ENCODE data around the gene CD164L2. TPM values are rescaled to one million over a fixed set of nuclear protein-coding genes. Genes with fewer than 3 reads are reported as not detected.

CD164L2 gene
- total RNA-seq, 2 donors from 2014 or later, result not detected

DNA sequence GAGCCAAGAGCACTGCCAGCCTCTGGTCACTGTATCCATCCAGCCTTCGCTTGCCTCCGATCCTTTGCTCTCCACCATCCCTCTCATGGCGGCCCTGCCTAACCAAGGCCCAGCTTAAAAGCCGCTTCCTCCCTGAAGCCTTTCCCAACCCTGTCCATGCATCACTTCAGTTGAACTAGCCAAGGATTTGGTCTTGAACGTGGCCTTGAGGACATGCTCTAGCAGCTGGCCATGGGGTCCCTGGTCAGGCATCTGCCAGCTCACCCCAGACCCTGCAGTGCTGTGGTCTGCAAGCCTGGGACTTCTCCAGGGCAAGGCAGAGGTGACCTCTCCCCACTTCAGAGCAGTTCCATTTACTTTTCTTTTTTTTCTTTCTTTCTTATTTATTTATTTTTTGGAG is 46.4 kb downstream of the CD164L2 start:
- H3K27ac Mint-ChIP-seq, result peak overlapping the region; percentile 75
- H3K9me3 ChIP-seq (ENCODE audit: control insufficient read depth, low read length, poor library complexity, severe bottlenecking), result no peaks in the 10 kb centered on the region
- no peak for ATAC-seq

DNA sequence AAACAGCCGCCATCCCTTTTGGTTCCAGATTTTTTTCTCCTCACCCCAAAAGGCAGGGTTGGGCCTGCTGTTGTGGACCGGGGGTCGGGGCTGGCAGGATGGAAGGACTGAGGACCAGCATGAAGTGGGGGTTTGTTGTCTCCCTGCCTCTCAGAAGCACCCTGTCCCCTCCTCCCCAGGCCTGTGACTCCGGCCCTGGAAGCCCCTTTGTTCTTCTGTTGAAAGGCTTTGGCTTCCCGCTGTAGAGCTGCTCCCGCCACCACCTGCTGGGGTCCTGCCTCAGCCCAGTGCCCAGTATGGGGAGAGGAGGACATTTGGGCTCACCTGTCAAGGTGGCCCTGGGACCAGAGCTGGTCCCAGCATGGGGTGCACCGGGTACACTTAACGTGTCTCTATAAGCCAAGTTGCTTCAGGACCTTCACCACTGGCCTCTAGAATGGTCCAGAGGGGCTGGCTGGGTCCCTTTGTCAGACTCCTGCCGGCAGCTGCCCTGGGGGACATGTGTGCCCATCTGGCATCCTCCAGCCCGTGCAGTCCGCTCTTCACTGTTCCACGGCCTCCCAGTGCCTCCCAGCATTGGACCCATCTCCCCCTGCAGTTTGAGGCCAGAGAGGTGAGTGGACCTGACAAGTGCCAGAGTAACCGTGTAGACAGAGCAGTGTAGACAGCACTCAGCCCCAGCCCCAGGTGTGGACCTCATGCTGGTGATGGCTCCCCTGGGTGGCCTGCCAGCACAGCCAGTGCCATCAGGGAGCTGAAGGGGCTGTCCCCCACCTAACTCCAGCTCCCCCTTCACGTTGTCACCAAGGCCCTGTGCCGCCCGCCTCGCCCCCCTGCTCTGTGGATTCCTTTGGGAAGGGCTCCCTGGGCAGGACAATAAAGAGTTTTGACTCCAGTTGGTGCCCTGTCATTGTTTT is 47.4 kb downstream of the CD164L2 start:
- DNase-seq (no peak), ATAC-seq (no peak)
- no peaks in the 10 kb centered on the region for H3K36me3 Mint-ChIP-seq (ENCODE audit: low read depth)
- no peaks in the 10 kb centered on the region for H3K27me3 Mint-ChIP-seq
- peaks cover 29% of the 10 kb centered on the region for H3K4me1 Mint-ChIP-seq
- H3K27ac Mint-ChIP-seq, result no peak overlapping the region
- no peak overlapping the region for H3K4me3 Mint-ChIP-seq
- H3K9me3 ChIP-seq (ENCODE audit: control insufficient read depth, low read length, poor library complexity, severe bottlenecking), result no peaks in the 10 kb centered on the region

More for the DNA sequence above, 46.4 kb downstream of the CD164L2 start:
- Mint-ChIP-seq H3K27me3 (no peaks in the 10 kb centered on the region), H3K36me3 (ENCODE audit: low read depth) (no peaks in the 10 kb centered on the region), H3K4me3 (no peak overlapping the region), H3K4me1 (peaks cover 35% of the 10 kb centered on the region)
- DNase-seq, result no peak

DNA sequence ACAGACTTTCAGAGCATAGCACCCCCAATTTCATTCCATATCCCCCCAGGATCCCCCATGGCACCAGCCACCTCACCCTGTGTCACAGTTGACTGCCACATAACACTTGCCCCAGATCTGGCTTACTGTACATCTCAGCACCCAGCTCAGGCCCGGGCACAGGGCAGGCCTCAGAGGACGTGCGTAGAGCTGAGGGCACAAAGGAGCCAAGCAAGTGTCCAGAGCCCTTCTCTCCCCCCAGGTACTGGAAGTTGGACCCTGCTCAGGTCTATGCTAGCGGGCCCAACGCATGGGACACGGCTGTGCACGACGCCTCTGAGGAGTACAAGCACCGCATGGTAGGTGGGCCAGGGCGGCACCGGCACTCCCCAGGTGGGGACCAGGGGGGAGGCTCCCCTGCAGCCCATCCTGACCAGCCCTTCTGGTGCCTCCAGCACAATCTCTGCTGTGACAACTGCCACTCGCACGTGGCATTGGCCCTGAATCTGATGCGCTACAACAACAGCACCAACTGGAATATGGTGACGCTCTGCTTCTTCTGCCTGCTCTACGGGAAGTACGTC is 49.3 kb downstream of the CD164L2 start:
- no peaks in the 10 kb centered on the region for H3K27me3 Mint-ChIP-seq

DNA sequence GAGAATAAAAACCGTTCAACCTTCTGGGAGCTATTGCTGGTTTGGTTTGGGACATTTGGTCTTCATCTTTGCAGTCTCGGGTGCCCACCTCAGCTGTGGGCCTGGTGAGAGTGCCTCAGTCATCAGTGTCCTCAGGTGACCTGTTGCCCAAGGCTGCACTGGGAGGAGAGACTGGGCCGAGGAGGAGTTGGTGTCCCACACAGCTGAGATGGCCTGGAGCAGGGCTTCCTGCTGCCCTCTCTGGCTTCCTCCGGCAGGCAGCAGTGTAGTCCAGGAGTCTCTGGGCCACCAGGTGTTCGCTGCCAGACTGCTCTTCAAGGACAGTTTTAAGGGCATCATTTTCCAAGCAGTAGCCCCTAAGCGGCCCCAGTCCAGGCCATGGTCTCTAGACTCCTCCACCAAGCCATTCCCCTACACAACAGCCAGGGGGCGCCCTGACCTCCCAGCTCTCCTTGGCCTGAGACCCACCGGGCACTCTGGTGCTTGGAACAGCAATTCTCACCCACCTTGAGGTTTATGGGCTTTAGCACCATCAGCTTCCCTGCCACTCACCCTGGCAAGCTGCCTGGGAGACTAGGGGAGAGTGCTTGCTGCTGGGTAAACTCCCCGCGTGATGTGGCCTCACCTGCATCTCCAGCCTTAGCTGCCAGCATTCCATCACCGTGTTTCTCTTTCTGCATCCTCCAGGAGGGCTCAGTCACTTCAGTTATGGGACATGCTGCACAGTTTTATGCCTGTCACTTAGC is 50.4 kb downstream of the CD164L2 start:
- Mint-ChIP-seq H3K27ac (peak overlapping the region; percentile 60), H3K36me3 (ENCODE audit: low read depth) (peaks cover 2% of the 10 kb centered on the region), H3K4me1 (peaks cover 33% of the 10 kb centered on the region), H3K27me3 (no peaks in the 10 kb centered on the region), H3K4me3 (no peak overlapping the region)
- peak; percentile 45 to 58 (median 52) for DNase-seq
- no peaks in the 10 kb centered on the region for H3K9me3 ChIP-seq (ENCODE audit: control insufficient read depth, low read length, poor library complexity, severe bottlenecking)
- ATAC-seq, result peak; percentile 86

More for the DNA sequence above, 49.3 kb downstream of the CD164L2 start:
- Mint-ChIP-seq H3K4me3 (no peak overlapping the region), H3K36me3 (ENCODE audit: low read depth) (no peaks in the 10 kb centered on the region), H3K27ac (peak overlapping the region; percentile 60), H3K4me1 (peaks cover 22% of the 10 kb centered on the region)
- ATAC-seq (no peak), DNase-seq (no peak)
- no peaks in the 10 kb centered on the region for H3K9me3 ChIP-seq (ENCODE audit: control insufficient read depth, low read length, poor library complexity, severe bottlenecking)

DNA sequence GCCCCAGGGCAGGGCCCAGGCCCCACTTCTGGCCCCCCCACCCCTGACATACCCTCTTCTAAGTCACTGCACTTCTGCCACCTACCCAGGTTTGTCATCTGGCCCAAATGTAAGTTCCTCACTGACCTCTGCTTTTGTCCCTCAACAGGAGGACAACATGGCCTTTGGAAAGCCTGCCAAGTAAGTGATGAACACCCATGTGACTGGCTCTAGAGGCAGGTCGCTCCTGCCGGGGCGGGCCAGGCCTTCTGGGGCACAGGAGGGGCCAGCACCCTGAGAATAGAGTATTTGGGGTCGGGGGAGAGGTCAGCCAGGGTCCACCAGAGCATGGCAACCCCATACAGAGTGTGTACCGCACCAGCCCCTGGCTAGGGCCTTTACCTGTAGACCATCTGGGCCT is 51.2 kb downstream of the CD164L2 start:
- Mint-ChIP-seq H3K4me3 (no peak overlapping the region), H3K4me1 (peaks cover 34% of the 10 kb centered on the region), H3K27me3 (no peaks in the 10 kb centered on the region), H3K36me3 (ENCODE audit: low read depth) (peaks cover 2% of the 10 kb centered on the region), H3K27ac (peak overlapping the region; percentile 60)
- H3K9me3 ChIP-seq (ENCODE audit: control insufficient read depth, low read length, poor library complexity, severe bottlenecking), result no peaks in the 10 kb centered on the region
- ATAC-seq (no peak), DNase-seq (no peak)

DNA sequence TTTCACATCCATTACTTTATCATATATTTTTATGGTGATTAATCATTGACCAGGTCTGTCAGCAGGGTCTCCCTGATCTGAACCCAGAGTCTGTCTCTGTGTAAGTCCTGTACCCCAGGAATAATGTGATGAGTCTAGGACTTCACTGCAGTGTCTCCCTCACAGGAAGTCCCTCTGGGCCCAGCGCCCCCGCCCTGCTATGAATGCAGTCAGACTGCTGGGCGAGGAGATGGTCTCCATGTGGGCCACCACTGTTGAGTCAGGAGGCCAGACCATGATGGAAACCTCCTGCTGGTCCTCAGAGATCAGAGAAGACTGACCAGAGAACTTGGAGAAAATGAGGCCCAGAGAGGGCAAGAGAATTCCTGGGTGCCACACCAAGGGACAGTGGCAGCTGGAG is 51.7 kb downstream of the CD164L2 start:
- H3K36me3 Mint-ChIP-seq (ENCODE audit: low read depth), result peaks cover 2% of the 10 kb centered on the region
- ATAC-seq, result no peak
- H3K4me3 Mint-ChIP-seq, result no peak overlapping the region
- H3K27ac Mint-ChIP-seq, result peak overlapping the region; percentile 60
- peaks cover 36% of the 10 kb centered on the region for H3K4me1 Mint-ChIP-seq
- H3K9me3 ChIP-seq (ENCODE audit: control insufficient read depth, low read length, poor library complexity, severe bottlenecking), result no peaks in the 10 kb centered on the region
- DNase-seq, result no peak
- H3K27me3 Mint-ChIP-seq, result no peaks in the 10 kb centered on the region

DNA sequence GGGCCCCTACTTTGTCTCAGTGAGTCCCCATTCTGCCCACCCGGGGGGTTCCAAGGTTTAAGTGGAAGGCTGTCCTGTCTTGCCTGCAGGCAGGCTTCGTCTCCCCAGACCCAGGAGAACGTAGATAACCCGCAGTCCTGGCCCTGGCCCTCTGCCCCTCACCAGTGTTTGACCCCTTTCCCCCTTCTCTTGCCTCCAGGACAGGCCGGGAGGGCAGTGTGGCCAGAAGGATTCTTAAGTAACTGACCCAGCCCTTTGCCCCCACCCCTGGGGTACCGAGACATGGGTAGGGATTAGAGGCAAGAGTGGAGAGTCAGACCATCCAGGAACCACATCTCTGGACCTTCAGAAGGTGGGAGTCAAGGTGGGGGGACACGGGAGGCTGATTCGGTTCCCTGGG is 52.3 kb downstream of the CD164L2 start:
- Mint-ChIP-seq H3K27me3 (no peaks in the 10 kb centered on the region), H3K4me1 (peaks cover 36% of the 10 kb centered on the region), H3K27ac (no peak overlapping the region), H3K4me3 (no peak overlapping the region), H3K36me3 (ENCODE audit: low read depth) (peaks cover 2% of the 10 kb centered on the region)
- no peaks in the 10 kb centered on the region for H3K9me3 ChIP-seq (ENCODE audit: control insufficient read depth, low read length, poor library complexity, severe bottlenecking)
- DNase-seq (no peak), ATAC-seq (no peak)

Other genes starting within 250 kb of the CD164L2 start
- 10 to 100 TPM; 21.4 to 30.4 TPM for gene SLC9A1, start 228.2 kb downstream of the CD164L2 start, total RNA-seq
- gene WDTC1, start 148.7 kb downstream of the CD164L2 start, total RNA-seq, result 10 to 100 TPM; 30.7 to 32.9 TPM
- gene TMEM222, start 61.2 kb downstream of the CD164L2 start, total RNA-seq, result 10 to 100 TPM; 24.8 to 27.0 TPM
- 100 to 1,000 TPM; 206 to 261 TPM for gene SYTL1, start 41.3 kb downstream of the CD164L2 start, total RNA-seq
- 1 to 10 TPM; 3.3 to 4.9 TPM for gene MAP3K6, start 16.4 kb downstream of the CD164L2 start, total RNA-seq
- gene FCN3, start 8.5 kb downstream of the CD164L2 start, total RNA-seq, result not detected
- gene GPR3, start 9.3 kb upstream of the CD164L2 start, total RNA-seq, result under 1 TPM in 1 of 2 donors, not detected in 1; 0.30 TPM
- gene WASF2, start 106.8 kb upstream of the CD164L2 start, total RNA-seq, result 100 to 1,000 TPM; 124 to 144 TPM
- 10 to 100 TPM; 15.9 to 18.7 TPM for gene AHDC1, start 220.8 kb upstream of the CD164L2 start, total RNA-seq

All from T-helper 17 cell (primary cell).